NCI-H69 (cell line): ENCODE data around the gene DONSON.
"Not testable (repeated sequence)": the region's sequence is repeated elsewhere in the genome, so short reads cannot be mapped to it uniquely, and the experiment has no call there.

ENCODE experiments used
- DNase-seq: peaks from one replicate; lab custom pipeline; 2025; lab: John Stamatoyannopoulos, UW

Gene DONSON

GRCh38 chr21:33588485-33589335 is at the start of gene DONSON:
TSS of gene DONSON (minus strand) at chr21:33588684. CDS start at chr21:33588641, 43 bp downstream.
- DNase-seq, result peak; percentile 95

- no peak for DNase-seq
These were observed 45.8 kb upstream of the DONSON start for GRCh38 chr21:33634254-33634653.

DNA sequence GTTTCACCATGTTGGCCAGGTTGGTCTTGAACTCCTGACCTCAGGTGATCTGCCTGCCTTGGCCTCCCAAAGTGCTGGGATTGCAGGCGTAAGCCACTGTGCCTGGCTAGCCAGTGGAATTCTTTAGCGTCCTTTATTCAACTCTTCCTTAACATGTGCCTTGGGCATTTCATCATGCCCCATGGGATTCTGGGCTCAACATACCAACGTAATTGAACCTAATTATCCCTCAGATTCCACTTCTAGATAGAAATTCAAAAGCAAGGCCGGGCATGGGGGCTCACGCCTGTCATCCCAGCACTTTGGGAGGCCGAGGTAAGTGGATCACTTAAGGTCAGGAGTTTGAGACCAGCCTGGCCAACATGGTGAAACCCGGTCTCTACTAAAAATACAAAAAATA is 37.7 kb upstream of the DONSON start:
- not testable (repeated sequence) for DNase-seq

DNA sequence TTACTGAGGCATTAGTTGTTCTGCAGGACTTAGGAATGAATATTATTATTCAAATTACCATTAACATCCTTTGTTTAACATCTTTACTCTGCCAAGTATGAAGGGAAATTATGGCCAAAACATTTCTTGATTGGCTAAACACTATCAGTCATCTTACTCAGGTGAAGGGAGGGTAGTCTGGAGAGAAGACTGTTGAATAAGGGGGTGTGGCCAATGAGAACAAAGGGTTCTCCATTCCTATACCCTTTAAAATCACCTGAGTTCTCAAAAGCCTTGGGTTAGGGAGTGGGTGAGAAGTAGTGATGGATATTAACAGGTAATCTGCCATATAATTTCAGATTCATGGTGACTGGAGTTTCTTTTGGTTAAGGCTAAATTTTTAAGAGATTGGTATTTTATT is 33.8 kb upstream of the DONSON start:
- DNase-seq, result no peak

- no peak for DNase-seq
These were observed 31.2 kb upstream of the DONSON start for GRCh38 chr21:33619726-33620125.

DNA sequence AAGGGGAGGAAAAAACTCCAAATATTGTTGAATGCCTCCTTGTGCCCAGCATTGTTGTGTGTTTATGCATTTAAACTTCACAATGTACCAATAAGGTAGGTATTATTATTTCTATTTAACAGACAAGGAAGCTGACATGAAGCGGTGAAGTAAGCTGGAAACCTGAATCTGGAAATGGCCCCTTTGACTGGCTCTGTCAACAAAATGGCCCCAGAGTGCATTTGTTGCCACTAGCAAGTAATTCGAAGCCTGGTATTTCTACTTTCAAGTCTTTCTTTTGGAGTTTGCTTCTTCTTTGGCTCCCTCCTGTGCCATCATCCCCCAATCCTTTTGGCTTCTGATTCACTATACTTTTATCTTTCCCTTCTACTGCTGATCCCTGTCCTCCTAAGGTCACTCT is 29.9 kb upstream of the DONSON start:
- no peak for DNase-seq

DNA sequence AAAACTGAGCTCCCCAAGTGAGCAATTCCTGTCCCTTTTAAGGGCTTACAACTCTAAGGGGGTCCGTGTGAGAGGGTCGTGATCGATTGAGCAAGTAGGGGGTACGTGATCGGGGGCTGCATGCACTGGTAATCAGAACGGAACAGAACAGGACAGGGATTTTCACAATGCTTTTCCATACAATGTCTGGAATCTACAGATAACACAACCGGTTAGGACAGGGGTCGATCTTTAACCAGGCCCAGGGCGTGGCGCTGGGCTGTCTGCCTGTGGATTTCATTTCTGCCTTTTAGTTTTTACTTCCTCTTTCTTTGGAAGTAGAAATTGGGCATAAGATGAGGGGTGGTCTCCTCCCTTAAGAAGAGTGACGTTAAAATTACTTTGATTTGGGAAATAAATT is 29.1 kb upstream of the DONSON start:
- DNase-seq, result not testable (repeated sequence)

DNA sequence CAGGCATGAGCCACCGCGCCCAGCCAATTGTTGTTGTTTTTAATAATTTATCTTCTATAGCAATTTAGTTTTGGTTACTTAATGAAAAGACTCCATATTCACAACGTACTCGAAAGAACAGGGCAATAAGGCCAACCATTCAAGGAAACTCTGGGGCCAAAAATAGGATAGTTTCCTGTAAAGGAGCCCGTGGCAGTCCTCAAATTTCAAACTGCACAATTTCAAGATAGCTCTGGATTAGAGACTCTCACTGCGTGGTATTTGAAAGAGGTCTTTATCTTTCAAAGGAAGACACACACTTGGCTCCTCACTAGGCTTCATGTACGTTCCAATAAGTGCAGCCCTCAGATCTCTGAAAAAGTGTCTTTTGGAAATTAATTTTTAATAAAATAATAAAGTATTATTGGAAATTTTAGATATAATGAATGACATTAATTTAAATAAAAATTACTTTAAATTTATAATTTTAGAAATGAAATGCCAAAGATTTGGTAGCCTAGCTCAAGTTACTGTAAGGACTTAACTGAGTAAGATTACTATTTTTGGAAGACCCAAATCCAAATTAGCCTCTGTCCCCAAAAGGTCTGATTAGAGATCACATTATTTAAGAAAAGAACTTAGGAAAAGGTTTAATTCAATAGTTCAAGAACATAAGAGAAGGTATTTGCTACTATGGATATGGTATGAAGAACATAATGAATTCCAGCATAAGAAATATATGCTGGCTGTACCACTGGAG is 22.7 kb upstream of the DONSON start:
- no peak for DNase-seq

DNA sequence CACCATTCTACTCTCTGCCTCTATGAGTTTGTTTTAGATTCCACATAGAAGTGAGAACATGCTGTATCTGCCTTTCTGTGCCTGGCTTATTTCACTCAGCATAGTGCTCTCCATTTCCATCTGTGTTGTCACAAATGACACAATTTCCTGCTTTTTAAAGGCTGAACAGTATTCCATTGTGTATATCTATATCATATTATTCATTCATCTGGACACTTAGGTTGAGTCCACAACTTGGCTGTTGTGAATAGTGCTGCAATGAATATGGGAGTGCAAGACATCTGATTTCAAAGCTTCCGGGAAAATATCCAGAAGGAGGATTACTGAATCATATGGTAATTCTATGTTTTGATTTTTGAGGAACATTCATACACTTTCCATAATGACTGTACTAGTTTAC is 20.1 kb upstream of the DONSON start:
- DNase-seq, result no peak

DNA sequence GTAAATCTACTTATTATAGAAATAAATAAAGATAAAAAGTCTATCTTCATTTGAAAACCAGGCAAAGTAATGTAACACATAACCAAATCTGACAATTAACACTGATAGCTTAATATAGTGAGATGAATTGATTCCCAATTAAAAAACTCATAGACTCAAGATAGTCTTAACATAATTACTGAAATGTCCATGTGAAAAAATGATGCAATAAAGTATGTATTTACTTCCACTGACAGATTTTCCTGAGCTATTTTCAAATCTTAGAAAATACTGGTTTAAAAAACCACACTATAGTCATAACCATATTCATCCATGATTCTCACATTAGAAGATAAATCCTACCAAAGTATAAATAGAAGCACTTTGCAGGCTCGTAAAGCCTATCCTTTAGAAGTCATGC is 9.6 kb upstream of the DONSON start:
- no peak for DNase-seq

DNA sequence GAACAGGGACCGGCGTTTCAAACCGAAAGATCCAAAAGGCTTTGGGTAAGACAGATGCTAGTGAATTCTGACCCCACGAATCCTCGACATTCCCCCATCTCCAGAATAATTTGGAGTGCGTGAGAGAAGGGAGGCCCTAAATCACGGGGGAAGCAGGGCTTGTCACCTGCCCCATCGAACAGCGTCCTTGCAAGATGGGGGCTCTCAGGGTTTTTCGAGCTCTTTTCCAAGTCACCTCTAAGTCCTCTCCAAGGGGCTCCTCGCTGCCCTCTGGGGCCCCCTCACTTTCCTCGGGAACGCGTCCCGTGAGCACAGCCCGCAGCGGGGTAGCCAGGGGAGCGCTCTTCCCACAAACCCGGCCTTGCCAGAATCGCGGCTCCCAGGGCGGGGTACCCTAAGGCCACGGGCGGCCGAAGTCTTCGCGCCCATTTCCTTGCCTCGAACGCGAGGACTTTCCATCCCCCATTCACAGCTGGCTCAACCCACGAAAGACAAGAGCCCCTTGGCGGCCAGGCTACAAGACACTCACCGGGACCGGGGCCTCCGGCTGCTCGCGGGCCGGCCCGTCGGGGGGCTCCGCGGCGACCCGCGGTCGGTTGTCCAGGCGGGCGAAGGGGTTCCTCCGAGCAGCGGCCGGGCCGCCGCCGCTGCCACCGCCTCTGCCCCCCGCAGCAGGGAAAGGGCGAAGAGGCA is 546 bp downstream of the DONSON start:
- peak; percentile 83 for DNase-seq

DNA sequence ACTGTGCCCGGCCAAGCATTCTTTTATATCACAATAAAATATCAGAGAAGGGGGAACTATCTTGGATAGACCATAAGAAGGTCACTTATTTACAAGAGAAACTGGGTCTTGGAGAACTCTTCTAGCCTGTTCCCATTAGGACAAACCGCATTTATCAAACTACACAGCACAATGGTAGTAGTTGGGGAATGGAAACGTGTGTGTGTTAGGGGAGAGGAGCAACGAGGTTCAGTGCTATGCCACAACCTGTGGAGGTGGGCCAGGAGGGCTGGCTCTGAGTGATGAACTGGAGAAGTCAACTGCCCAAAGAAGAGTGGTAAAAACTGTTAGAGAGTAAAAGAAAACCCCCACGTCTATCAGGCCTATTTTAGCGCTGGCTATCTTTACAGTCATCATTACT is 1.6 kb downstream of the DONSON start:
- DNase-seq, result peak; percentile 16

- no peak for DNase-seq
These were observed 4.0 kb downstream of the DONSON start for GRCh38 chr21:33584455-33584854.

GRCh38 chr21:33578959-33579542 is 9.4 kb downstream of the DONSON start:
- no peak for DNase-seq

DNA sequence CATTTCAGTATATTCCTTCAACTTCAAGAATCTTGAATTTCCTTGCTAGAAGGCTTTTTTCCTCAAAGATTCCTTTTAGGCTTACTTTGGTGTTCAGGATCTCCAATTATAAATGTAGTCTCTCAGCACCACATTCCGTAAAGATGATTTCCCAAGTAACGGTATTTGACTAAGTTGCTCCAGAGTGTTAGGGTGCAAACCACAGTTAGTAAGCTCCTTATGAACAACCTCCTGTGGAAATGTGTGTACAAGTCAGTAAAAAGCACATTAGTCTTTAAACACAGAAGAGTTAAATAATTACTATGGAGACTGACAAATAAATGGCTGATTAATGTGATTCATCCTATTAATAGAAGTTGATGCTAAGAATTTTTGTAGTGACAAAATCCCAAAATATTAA is 10.3 kb downstream of the DONSON start:
- DNase-seq, result no peak

DNA sequence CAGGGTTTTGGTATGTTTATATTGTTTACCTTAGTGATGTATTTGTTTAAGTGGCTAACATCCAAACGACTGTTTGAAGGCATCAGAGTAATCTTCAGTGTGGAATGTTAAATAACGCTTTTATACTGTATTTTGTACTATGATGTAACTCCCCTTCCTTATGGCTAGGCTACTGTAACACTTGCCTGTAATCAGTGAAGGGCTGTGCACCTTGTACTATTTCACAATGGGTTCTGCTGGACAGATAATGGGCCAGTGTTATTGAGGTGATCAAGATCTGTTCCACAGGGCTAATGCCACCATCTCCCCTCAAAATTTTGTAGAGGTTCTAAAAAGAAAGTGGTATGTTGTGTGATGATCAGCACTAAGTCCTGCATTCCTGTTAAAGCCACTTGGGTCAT is 11.7 kb downstream of the DONSON start:
- not testable (repeated sequence) for DNase-seq

GRCh38 chr21:33572350-33572749 is 16.1 kb downstream of the DONSON start:
- no peak for DNase-seq

DNA sequence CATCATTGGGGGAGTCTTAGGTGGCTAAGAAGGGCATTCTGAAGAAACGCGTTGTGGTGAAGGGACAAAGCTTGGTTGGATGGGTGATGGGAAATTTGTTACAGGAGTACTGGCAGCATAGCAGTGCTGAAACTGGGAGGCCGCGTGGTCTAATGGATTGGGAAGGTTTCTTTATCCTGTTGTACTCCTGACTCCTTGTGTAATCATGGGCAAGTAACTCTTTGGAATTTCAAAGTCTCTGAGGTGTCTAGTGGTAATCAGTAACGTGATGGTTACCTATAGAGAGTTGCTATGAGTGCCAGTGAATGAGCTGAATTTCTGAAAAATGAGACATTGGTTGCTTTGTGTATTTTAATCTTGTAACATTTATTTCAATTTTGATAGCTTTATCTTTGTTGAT is 18.5 kb downstream of the DONSON start:
- no peak for DNase-seq

DNA sequence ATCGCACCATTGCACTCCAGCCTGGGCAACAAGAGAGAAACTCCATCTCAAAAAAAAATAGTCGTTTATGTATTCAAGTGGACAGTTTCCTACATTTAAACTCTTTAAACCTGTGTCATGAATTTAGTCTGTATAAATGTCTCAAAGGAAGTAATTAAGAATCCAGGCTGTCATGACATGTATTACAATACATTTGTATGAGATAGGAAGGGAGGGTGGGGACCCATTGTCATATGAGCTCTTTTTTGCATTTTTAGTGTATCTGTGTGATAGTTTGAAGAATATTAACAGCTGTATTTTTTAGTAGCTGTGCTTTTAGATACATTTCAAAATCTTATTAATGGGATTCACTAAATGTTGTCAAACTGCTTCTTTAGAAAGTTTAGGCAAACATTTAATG is 20.0 kb downstream of the DONSON start:
- no peak for DNase-seq

DNA sequence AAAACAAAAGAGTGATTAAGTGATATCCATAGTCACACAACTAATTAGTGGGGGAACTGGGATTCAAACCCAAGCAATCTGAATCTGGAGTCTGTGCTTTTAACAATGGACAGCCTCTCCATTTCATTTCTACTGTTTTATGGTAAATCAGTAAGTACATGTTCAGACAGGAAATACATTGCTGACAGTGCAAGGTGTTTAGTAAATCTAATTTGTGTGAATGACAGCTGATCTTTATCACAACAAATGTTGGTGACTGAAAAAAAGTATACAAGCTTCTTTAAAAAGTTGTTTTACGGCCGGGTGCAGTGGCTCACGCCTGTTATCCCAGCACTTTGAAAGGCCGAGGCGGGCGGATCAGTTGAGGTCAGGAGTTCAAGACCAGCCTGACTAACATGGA is 20.6 kb downstream of the DONSON start:
- no peak for DNase-seq

GRCh38 chr21:33566514-33566913 is 22.0 kb downstream of the DONSON start:
- no peak for DNase-seq

DNA sequence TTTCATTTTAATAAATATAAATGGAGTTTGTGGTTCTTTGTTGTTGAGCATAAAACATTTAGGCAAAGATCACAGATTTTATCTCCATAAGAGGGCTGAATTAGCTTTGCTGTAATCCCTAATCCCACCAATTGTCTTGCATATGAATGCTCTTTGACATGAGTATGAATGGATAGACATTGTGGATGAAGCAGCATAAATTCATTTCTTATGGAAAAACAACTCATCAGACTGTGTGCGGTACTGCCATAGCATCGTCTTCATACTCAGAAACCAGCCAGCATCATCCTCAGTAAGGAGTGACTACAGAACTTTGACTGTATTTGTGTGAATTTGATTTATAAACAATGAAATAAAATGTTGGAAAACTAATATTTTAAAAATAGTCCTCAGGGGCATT is 26.1 kb downstream of the DONSON start:
- DNase-seq, result no peak
